Left ventricle myocardium inferior (tissue), 1 donor: ENCODE data around the gene SMYD1. TPM values are rescaled to one million over a fixed set of nuclear protein-coding genes. Genes with fewer than 3 reads are reported as not detected.
A peak's percentile ranks its signal among the peaks of the same experiment; 100 is the strongest.

Source experiments
- DNase-seq: peaks from one replicate; pipeline ENCODE4 v3.0.0-alpha.2; 2020
- H3K27ac ChIP-seq: fragments of 200-600 bp; replicated peaks from 2 replicates; pipeline ENCODE4 v1.8.0; 2021
- H3K27me3 ChIP-seq: fragments of 200-600 bp; 2 replicates; pipeline ENCODE4 v1.8.0; 2021; ENCODE audit warnings: low read depth
- H3K36me3 ChIP-seq: fragments of 200-600 bp; 2 replicates; pipeline ENCODE4 v1.8.0; 2021
- H3K4me1 ChIP-seq: fragments of 200-600 bp; 2 replicates; pipeline ENCODE4 v1.8.0; 2021
- H3K4me3 ChIP-seq: fragments of 200-600 bp; 2 replicates; pipeline ENCODE4 v1.8.0; 2021; ENCODE audit warnings: mild to moderate bottlenecking, moderate library complexity
- H3K9me3 ChIP-seq: fragments of 200-600 bp; replicated peaks from 2 replicates; pipeline ENCODE4 v1.8.0; 2021
- CTCF ChIP-seq: fragments of 200-600 bp; IDR thresholded peaks from 2 replicates; pipeline ENCODE4 v1.8.0; 2021; ENCODE audit warnings: antibody characterized with exemption, mild to moderate bottlenecking, borderline replicate concordance
- intact Hi-C: fragments of 100-400 bp; cut with micrococcal nuclease; formaldehyde crosslinking; loops from one replicate; pipeline ENCODE4 v1.11.0; 2022
- total RNA-seq: library from RNA; stranded (reverse); fragmentation: NEBNext Ultra II Directional; extraction: Animal tissue kit (Norgen Biotek cat#: 25700); gene quantifications from one replicate; pipeline ENCODE4 v1.2.1, GENCODE V29; 2021
- donor health status: DM: no; HTN: yes; CAD: no; lungs with severe emphysema.

SMYD1 gene
- total RNA-seq, 1 donor from 2014 or later: 389 TPM

DNA sequence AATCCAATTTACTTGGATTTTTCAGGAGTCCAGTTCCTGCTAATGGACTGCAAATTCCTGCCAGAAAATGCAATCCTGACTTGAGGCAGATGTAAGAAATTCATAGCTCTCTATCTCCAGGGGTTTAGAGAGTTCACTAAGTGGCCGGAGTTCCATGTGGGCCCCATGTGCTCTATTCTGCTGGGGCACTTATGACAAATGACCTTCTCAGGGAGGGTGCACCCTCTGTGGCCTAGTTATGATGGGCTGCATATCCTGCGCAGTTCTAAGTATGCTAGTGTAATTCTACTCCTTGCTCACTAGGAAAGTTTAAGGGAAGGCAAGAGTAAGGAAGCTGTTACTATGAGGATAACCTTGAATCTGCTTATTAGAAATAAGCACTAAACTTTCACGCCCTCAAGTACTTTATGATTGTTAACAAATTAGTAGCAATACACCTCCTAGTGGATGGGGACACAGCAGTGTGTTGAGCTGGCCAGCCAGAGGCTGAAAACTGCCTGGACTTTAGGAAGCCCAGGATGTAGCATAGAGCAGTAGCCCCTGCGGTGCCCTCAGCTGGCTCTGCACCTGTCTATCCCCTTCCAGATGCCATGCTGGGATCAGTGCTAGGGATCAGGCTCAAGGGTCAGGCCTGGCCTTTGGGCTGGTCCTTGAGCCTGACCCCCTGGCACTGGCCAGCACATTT is 14.4 kb downstream of the SMYD1 start:
- Histone ChIP-seq H3K27me3 (no peaks in the 10 kb centered on the region), H3K4me1 (peaks cover 71% of the 10 kb centered on the region), H3K4me3 (peak overlapping the region; percentile 5), H3K9me3 (no peaks in the 10 kb centered on the region), H3K27ac (peak overlapping the region; percentile 57), H3K36me3 (peaks cover 26% of the 10 kb centered on the region)
- intact Hi-C loops: no loop called here
- TF ChIP-seq CTCF: no peak
- DNase-seq: no peak

DNA sequence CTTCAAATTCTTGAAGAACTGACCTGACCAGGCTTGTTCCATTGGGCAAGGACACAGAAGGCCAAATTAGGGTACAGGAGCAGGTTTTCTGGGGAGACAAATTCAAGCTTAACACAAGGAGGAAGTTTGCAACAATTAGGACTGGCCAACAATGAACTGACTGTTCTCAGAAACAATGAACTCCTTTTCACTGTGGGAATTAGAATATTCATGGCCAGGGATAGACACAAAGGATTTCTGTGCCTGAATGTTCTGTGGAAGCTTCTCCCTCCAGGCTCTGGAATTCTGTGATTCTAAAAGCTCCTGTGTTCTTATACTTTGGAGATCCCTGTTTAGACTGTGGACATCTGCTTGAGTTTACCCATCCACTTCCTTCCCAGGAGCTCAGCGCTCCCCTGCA is 15.2 kb downstream of the SMYD1 start:
- Histone ChIP-seq H3K9me3 (no peaks in the 10 kb centered on the region), H3K27me3 (no peaks in the 10 kb centered on the region), H3K36me3 (peaks cover 34% of the 10 kb centered on the region), H3K27ac (peak overlapping the region; percentile 57), H3K4me1 (peaks cover 64% of the 10 kb centered on the region), H3K4me3 (no peak overlapping the region)
- intact Hi-C loops: no loop called here
- DNase-seq: no peak
- TF ChIP-seq CTCF: no peak

GRCh38 chr2:88085099-88085498 is 17.5 kb downstream of the SMYD1 start:
- H3K9me3 ChIP-seq: no peaks in the 10 kb centered on the region
- H3K4me1 ChIP-seq: peaks cover 45% of the 10 kb centered on the region
- no peak for DNase-seq
- TF ChIP-seq CTCF: no peak
- peaks cover 46% of the 10 kb centered on the region for H3K36me3 ChIP-seq
- H3K4me3 ChIP-seq: no peak overlapping the region
- H3K27me3 ChIP-seq: no peaks in the 10 kb centered on the region
- intact Hi-C loops: no loop called here
- H3K27ac ChIP-seq: peak overlapping the region; percentile 12

DNA sequence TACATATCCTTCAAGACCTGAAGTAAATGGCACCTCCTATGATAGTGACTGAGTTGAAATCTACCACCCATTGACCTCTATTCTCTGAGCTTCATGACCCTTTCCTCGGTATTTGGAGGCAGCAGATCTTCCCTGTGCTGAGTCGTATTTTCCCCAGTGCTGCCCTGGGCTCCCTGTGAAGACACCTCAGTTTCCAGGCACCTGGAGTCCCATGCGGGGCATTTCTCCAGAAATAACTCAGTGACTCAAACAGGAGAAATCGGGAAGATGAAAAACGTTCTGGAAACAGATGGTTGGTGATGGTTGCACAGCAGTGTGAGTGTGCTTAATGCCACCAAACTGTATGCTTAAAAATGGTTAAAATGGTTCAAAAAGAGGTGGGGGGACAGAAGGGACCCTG is 18.0 kb downstream of the SMYD1 start:
- Histone ChIP-seq H3K4me3 (no peak overlapping the region), H3K27me3 (no peaks in the 10 kb centered on the region), H3K9me3 (no peaks in the 10 kb centered on the region), H3K36me3 (peaks cover 48% of the 10 kb centered on the region), H3K27ac (peak overlapping the region; percentile 12), H3K4me1 (peaks cover 45% of the 10 kb centered on the region)
- intact Hi-C loops: no loop called here
- no peak for DNase-seq
- TF ChIP-seq CTCF: no peak

GRCh38 chr2:88086401-88086800 is 18.8 kb downstream of the SMYD1 start:
- H3K27me3 ChIP-seq: no peaks in the 10 kb centered on the region
- no peak overlapping the region for H3K4me3 ChIP-seq
- no peak overlapping the region for H3K27ac ChIP-seq
- no peaks in the 10 kb centered on the region for H3K9me3 ChIP-seq
- peaks cover 56% of the 10 kb centered on the region for H3K36me3 ChIP-seq
- intact Hi-C loops: no loop called here
- no peak for DNase-seq
- peaks cover 42% of the 10 kb centered on the region for H3K4me1 ChIP-seq
- no peak for TF ChIP-seq CTCF

DNA sequence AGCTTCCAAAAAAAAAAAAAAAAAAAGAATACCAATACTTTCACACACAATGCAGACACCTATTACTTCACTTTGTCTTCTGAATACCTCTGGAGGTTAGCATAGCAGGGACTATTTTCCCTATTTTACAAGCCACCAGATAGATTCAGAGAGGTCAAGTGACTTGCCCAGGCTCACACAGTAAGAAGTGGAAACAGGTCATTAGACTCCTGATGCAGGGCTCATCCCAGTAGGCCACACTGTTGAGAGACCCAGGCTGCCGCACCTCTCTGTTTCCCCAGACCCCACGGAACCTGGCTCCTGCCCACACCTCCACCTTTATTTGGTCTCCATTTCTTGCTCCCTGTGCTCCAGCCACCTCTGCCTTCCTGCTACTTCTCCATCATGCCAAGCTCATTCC is 19.4 kb downstream of the SMYD1 start:
- Histone ChIP-seq H3K4me1 (peaks cover 40% of the 10 kb centered on the region), H3K9me3 (no peaks in the 10 kb centered on the region), H3K27ac (no peak overlapping the region), H3K4me3 (no peak overlapping the region), H3K27me3 (no peaks in the 10 kb centered on the region), H3K36me3 (peaks cover 60% of the 10 kb centered on the region)
- DNase-seq: no peak
- intact Hi-C loops: no loop called here
- no peak for TF ChIP-seq CTCF
